K562 (cell line): Measurements from ENCODE around the gene CEACAM18. TPM values are rescaled to one million over a fixed set of nuclear protein-coding genes. Genes with fewer than 3 reads are reported as not detected.

Source experiments
- ATF2 ChIP-seq: sonication (generic); formaldehyde crosslinking; IDR thresholded peaks from 2 replicates; pipeline ENCODE4 v1.8.1; 2022; ENCODE audit warnings: missing genetic modification reagents
- E2F1 ChIP-seq: sonication (generic); formaldehyde crosslinking; IDR thresholded peaks from 2 replicates; pipeline ENCODE4 v1.8.1; 2023; ENCODE audit warnings: mild to moderate bottlenecking, missing genetic modification reagents, moderate library complexity
- FOXA1 ChIP-seq: fragments of 450-650 bp; IDR thresholded peaks from 2 replicates; pipeline ENCODE4 v1.6.1; 2016; ENCODE audit warnings: mild to moderate bottlenecking, borderline replicate concordance
- GABPB1 ChIP-seq: sonication (generic); formaldehyde crosslinking; IDR thresholded peaks from 2 replicates; pipeline ENCODE4 v1.8.0; 2022; ENCODE audit warnings: mild to moderate bottlenecking, missing genetic modification reagents
- RBM25 ChIP-seq: fragments of 200-400 bp; formaldehyde crosslinking; IDR thresholded peaks from 2 replicates; pipeline ENCODE4 v1.6.1; 2018; ENCODE audit warnings: low read length, low read depth, moderate library complexity; ENCODE audit not compliant: severe bottlenecking
- RERE ChIP-seq: sonication (generic); formaldehyde crosslinking; IDR thresholded peaks from 2 replicates; pipeline ENCODE4 v1.8.0; 2023; ENCODE audit warnings: missing genetic modification reagents, mild to moderate bottlenecking, borderline replicate concordance
- SRSF3 ChIP-seq: fragments of 200-400 bp; formaldehyde crosslinking; IDR thresholded peaks from 2 replicates; pipeline ENCODE4 v1.6.1; 2016; ENCODE audit warnings: mild to moderate bottlenecking, low read length, moderate library complexity; ENCODE audit not compliant: insufficient read depth
- ZNF518B ChIP-seq: fragments of 250-450 bp; sonication (Bioruptor Pico); IDR thresholded peaks from 2 replicates; pipeline ENCODE4 v1.5.0; 2021; ENCODE audit warnings: mild to moderate bottlenecking, moderate library complexity
- polyA plus RNA-seq, 8 experiments: library from polyadenylated mRNA; depleted of rRNA in 4 of 8; stranded (reverse) in 5 of 8; unstranded in 3 of 8; fragments of >200 nt; fragmentation: Nextera tagmentation in 2 of 8; fragmentation: Illumina TruSeq in 1 of 8; extraction: Ambion mirVana in 2 of 8; extraction: Trizol in 1 of 8; gene quantifications; 2 replicates each; pipeline versions ENCODE4 v1.2.1 to v1.2.3, GENCODE V29; 2011 to 2014; ENCODE audit warnings: inconsistent platforms in 1 of 8, missing spikeins in 1 of 8
- total RNA-seq, 7 experiments: library from RNA; depleted of rRNA in 6 of 7; stranded (reverse); fragments of >200 nt in 6 of 7; fragmentation: Illumina TruSeq in 2 of 7; extraction: Trizol in 2 of 7; gene quantifications; 2 replicates each; pipeline versions ENCODE4 v1.2.1 to v1.2.3, GENCODE V29; 2011 to 2021; ENCODE audit warnings: low replicate concordance in 1 of 7

Gene CEACAM18
- total and polyA plus RNA-seq, 9 of the 15 experiments (the other 6 are each of a cell fraction or from before 2014, with no cell fraction given) = 0.08 to 0.24 (median 0.15) TPM; not detected in 3

- TF ChIP-seq RERE (CRISPR knock-in tag) (no peak), FOXA1 (no peak), SRSF3 (no peak), GABPB1 (CRISPR knock-in tag) (peak; percentile 99), RBM25 (no peak), ATF2 (no peak), E2F1 (CRISPR knock-in tag) (no peak), ZNF518B (CRISPR knock-in tag) (no peak)
Observed at GRCh38 chr19:51460164-51460992, 18.0 kb upstream of the CEACAM18 start (continued).
